Spleen (tissue), 11 donors: Measurements from ENCODE around the gene SLC39A11. TPM values are rescaled to one million over a fixed set of nuclear protein-coding genes. Genes with fewer than 3 reads are reported as not detected.

Experiments used
- DNase-seq: peaks from one replicate; pipeline ENCODE4 v3.0.0-alpha.2; 2020
- H3K27ac ChIP-seq, 8 donors: fragments of 200-600 bp; sonication (generic) in 7 of 8; 1 replicate in 4 of 8; 2 replicates in 4 of 8; pipeline versions ENCODE4 v1.5.0 to v1.8.0; 2016 to 2021; ENCODE audit warnings: inconsistent platforms in 4 of 8, mild to moderate bottlenecking in 4 of 8, moderate library complexity in 1 of 8
- H3K27me3 ChIP-seq, 7 donors: fragments of 200-600 bp; sonication (generic) in 6 of 7; replicated peaks in 1 of 7; 1 replicate in 4 of 7; 2 replicates in 3 of 7; pipeline versions ENCODE4 v1.5.0 to v1.8.0; 2016 to 2021; ENCODE audit warnings: inconsistent platforms in 3 of 7, mild to moderate bottlenecking in 1 of 7
- H3K36me3 ChIP-seq, 6 donors: fragments of 200-600 bp; sonication (generic) in 5 of 6; 1 replicate in 4 of 6; 2 replicates in 2 of 6; pipeline versions ENCODE4 v1.5.0 to v1.8.0; 2016 to 2021; ENCODE audit warnings: inconsistent platforms in 2 of 6
- H3K4me1 ChIP-seq, 6 donors: fragments of 200-600 bp; sonication (generic) in 5 of 6; 1 replicate in 3 of 6; 2 replicates in 3 of 6; pipeline versions ENCODE4 v1.5.0 to v1.8.0; 2016 to 2021; ENCODE audit warnings: inconsistent platforms in 3 of 6
- H3K4me3 ChIP-seq, 8 donors: fragments of 200-600 bp; sonication (generic) in 7 of 8; 1 replicate in 4 of 8; 2 replicates in 4 of 8; pipeline versions ENCODE4 v1.5.0 to v1.8.0; 2016 to 2021; ENCODE audit warnings: inconsistent platforms in 4 of 8, mild to moderate bottlenecking in 4 of 8, moderate library complexity in 2 of 8
- H3K9me3 ChIP-seq, 8 donors: fragments of 200-600 bp; sonication (generic) in 7 of 8; 1 replicate in 4 of 8; 2 replicates in 4 of 8; pipeline versions ENCODE4 v1.5.0 to v1.8.0; 2016 to 2021; ENCODE audit warnings: inconsistent platforms in 4 of 8
- CTCF ChIP-seq, 11 experiments: fragments of 200-600 bp in 7 of 11; fragments of 450-650 bp in 4 of 11; sonication (generic) in 4 of 11; IDR thresholded peaks in 8 of 11; conservative IDR thresholded peaks in 3 of 11; 1 replicate in 7 of 11; 2 replicates in 4 of 11; pipeline versions ENCODE4 v1.4.0 to v1.8.0; 2016 to 2021; ENCODE audit warnings: antibody characterized with exemption in 11 of 11, inconsistent platforms in 4 of 11, mild to moderate bottlenecking in 1 of 11
- POLR2A ChIP-seq, 3 donors: fragments of 450-650 bp; IDR thresholded peaks; one replicate each; pipeline ENCODE4 v1.5.1; 2017; ENCODE audit warnings: antibody characterized with exemption in 3 of 3, mild to moderate bottlenecking in 1 of 3
- POLR2AphosphoS5 ChIP-seq, 3 donors: sonication (generic); formaldehyde crosslinking; IDR thresholded peaks; one replicate each; pipeline ENCODE4 v1.5.1; 2017; ENCODE audit warnings: antibody characterized with exemption in 3 of 3
- WGBS, 5 donors: extraction: QIAGEN DNeasy Blood & Tissue Kit in 3 of 5; methylation state at CpG; one replicate each; pipeline versions ENCODE4 v1.1.5 to v1.1.7; 2013 to 2018; 5-methylcytosine and 5-hydroxymethylcytosine counted together
- intact Hi-C: fragments of 100-400 bp; cut with DNase I; formaldehyde crosslinking; loops from one replicate; pipeline ENCODE4 v1.15.0; 2023; ENCODE audit warnings: low total_unique reads
- polyA plus RNA-seq, 3 donors: library from polyadenylated mRNA; stranded (reverse); fragments of 200-250 nt; gene quantifications; one replicate each; pipeline ENCODE4 v1.2.1, GENCODE V29; 2013
- total RNA-seq, 7 donors: library from RNA; depleted of rRNA in 3 of 7; stranded (reverse); fragments of >200 nt in 3 of 7; fragmentation: NEBNext Ultra II Directional in 4 of 7; extraction: Animal tissue kit (Norgen Biotek cat#: 25700) in 4 of 7; gene quantifications; one replicate each; pipeline versions ENCODE4 v1.1.0 to v1.2.1, GENCODE V29; 2016 to 2021
- donor health status: healthy with polysubstance abuse.
- donor health status: DM: no; HTN: no; CAD: no; lungs with moderate emphysema.
- donor health status: DM: no; HTN: no; CAD: no.
- donor health status: Bipolar disorder and iron deficiency.
- donor health status: healthy.
- donor health status: DM: no; HTN: no; CAD: no.
- donor health status: DM: yes; HTN: yes; CAD: no.

The SLC39A11 gene
- total and polyA plus RNA-seq, 10 donors, result 4.1 to 45.2 (median 27.8) TPM

- H3K4me1 ChIP-seq, result peaks cover 0 to 15% (median 0%) of the 10 kb centered on the region in 6 donors
- WGBS, 5 donors, result 82 to 97% (median 91%) methylated on average over 8 to 9 of the region's 9 CpGs
- no peak overlapping the region for H3K4me3 ChIP-seq
Observed at GRCh38 chr17:72968798-72969197, 123.7 kb downstream of the SLC39A11 start.

GRCh38 chr17:72967977-72968585 lies 124.4 kb downstream of the SLC39A11 start:
- Histone ChIP-seq H3K27ac (no peak overlapping the region), H3K9me3 (no peaks in the 10 kb centered on the region), H3K36me3 (no peaks in the 10 kb centered on the region), H3K27me3 (no peaks in the 10 kb centered on the region), H3K4me3 (no peak overlapping the region), H3K4me1 (peaks cover 0 to 15% (median 0%) of the 10 kb centered on the region in 6 donors)
- 70 to 85% (median 79%) methylated on average over 5 of the region's 5 CpGs for WGBS, 5 donors
- intact Hi-C loops, result no loop called here
- TF ChIP-seq POLR2AphosphoS5 (IDR thresholded peaks at IDR 0.05), result no peak
- no peak for TF ChIP-seq CTCF (IDR thresholded peaks at IDR 0.05 in 8 of 11, conservative IDR thresholded peaks at IDR 0.05 in 3 of 11)
- TF ChIP-seq POLR2A (IDR thresholded peaks at IDR 0.05), result no peak
- DNase-seq, result no peak

More at GRCh38 chr17:72968798-72969197, 123.7 kb downstream of the SLC39A11 start:
- intact Hi-C loops, result no loop called here
- no peak for DNase-seq
- TF ChIP-seq POLR2AphosphoS5 (IDR thresholded peaks at IDR 0.05), result no peak
- TF ChIP-seq CTCF (IDR thresholded peaks at IDR 0.05 in 8 of 11, conservative IDR thresholded peaks at IDR 0.05 in 3 of 11), result no peak
- no peak for TF ChIP-seq POLR2A (IDR thresholded peaks at IDR 0.05)
- H3K27ac ChIP-seq, result no peak overlapping the region
- H3K27me3 ChIP-seq, result no peaks in the 10 kb centered on the region
- no peaks in the 10 kb centered on the region for H3K9me3 ChIP-seq
- no peaks in the 10 kb centered on the region for H3K36me3 ChIP-seq

GRCh38 chr17:72967277-72967970 lies 125.1 kb downstream of the SLC39A11 start:
- Histone ChIP-seq H3K27ac (no peak overlapping the region), H3K27me3 (no peaks in the 10 kb centered on the region), H3K36me3 (no peaks in the 10 kb centered on the region), H3K4me1 (peaks cover 0 to 10% (median 0%) of the 10 kb centered on the region in 6 donors), H3K4me3 (no peak overlapping the region), H3K9me3 (no peaks in the 10 kb centered on the region)
- no peak for TF ChIP-seq POLR2AphosphoS5 (IDR thresholded peaks at IDR 0.05)
- no peak for TF ChIP-seq POLR2A (IDR thresholded peaks at IDR 0.05)
- no peak for TF ChIP-seq CTCF (IDR thresholded peaks at IDR 0.05 in 8 of 11, conservative IDR thresholded peaks at IDR 0.05 in 3 of 11)
- DNase-seq, result no peak
- WGBS, 5 donors, result 80 to 88% (median 84%) methylated on average over 8 of the region's 8 CpGs
- intact Hi-C loops, result no loop called here

GRCh38 chr17:72962106-72962505 lies 130.4 kb downstream of the SLC39A11 start:
- Histone ChIP-seq H3K27me3 (no peaks in the 10 kb centered on the region), H3K4me3 (no peak overlapping the region), H3K36me3 (peaks cover 0 to 6% (median 0%) of the 10 kb centered on the region in 6 donors), H3K9me3 (no peaks in the 10 kb centered on the region), H3K27ac (no peak overlapping the region), H3K4me1 (no peaks in the 10 kb centered on the region)
- WGBS, 5 donors, result 84 to 92% (median 86%) methylated on average over 3 of the region's 3 CpGs
- intact Hi-C loops, result no loop called here
- TF ChIP-seq CTCF (IDR thresholded peaks at IDR 0.05 in 8 of 11, conservative IDR thresholded peaks at IDR 0.05 in 3 of 11) (no peak), POLR2A (IDR thresholded peaks at IDR 0.05) (no peak), POLR2AphosphoS5 (IDR thresholded peaks at IDR 0.05) (no peak)
- DNase-seq, result no peak
